ENCODE data around the gene PHETA1. TPM values are rescaled to one million over a fixed set of nuclear protein-coding genes. Genes with fewer than 3 reads are reported as not detected.

The PHETA1 gene
- total RNA-seq, 4 donors from 2014 or later: 8.7 to 16.7 (median 14.5) TPM

GRCh38 chr12:111359914-111360276 lies 9.0 kb downstream of the PHETA1 start:
- Histone ChIP-seq H3K36me3 (no peaks in the 10 kb centered on the region), H3K4me1 (no peaks in the 10 kb centered on the region), H3K4me3 (no peak overlapping the region), H3K27ac (no peak overlapping the region), H3K27me3 (peaks cover 0 to 3% (median 2%) of the 10 kb centered on the region in 3 donors), H3K9me3 (no peaks in the 10 kb centered on the region)
- no peak for TF ChIP-seq POLR2A (IDR thresholded peaks at IDR 0.05)
- no peak for TF ChIP-seq CTCF (IDR thresholded peaks at IDR 0.05 in 4 of 5, conservative IDR thresholded peaks at IDR 0.05 in 1 of 5)
- in situ Hi-C loops (cut with MboI; ENCODE audit: low sequenced_read_pairs in 4 of 4) (no loop called here), intact Hi-C loops (cut with DNase I; ENCODE audit: low total_unique reads) (no loop called here)
- no peak for ATAC-seq
- DNase-seq: no peak

GRCh38 chr12:111359231-111359913 lies 9.5 kb downstream of the PHETA1 start:
- TF ChIP-seq POLR2A (IDR thresholded peaks at IDR 0.05) (no peak), CTCF (IDR thresholded peaks at IDR 0.05 in 4 of 5, conservative IDR thresholded peaks at IDR 0.05 in 1 of 5) (no peak)
- Histone ChIP-seq H3K4me3 (no peak overlapping the region), H3K36me3 (no peaks in the 10 kb centered on the region), H3K9me3 (no peaks in the 10 kb centered on the region), H3K27ac (no peak overlapping the region), H3K4me1 (no peaks in the 10 kb centered on the region), H3K27me3 (peaks cover 0 to 3% (median 2%) of the 10 kb centered on the region in 3 donors)
- intact Hi-C loops (cut with DNase I; ENCODE audit: low total_unique reads) (no loop called here), in situ Hi-C loops (cut with MboI; ENCODE audit: low sequenced_read_pairs in 4 of 4) (no loop called here)
- no peak for ATAC-seq
- DNase-seq: no peak

GRCh38 chr12:111355201-111355925 lies 13.5 kb downstream of the PHETA1 start:
- Histone ChIP-seq H3K4me3 (no peak overlapping the region), H3K9me3 (no peaks in the 10 kb centered on the region), H3K27ac (no peak overlapping the region), H3K36me3 (no peaks in the 10 kb centered on the region), H3K27me3 (peaks cover 0 to 3% (median 2%) of the 10 kb centered on the region in 3 donors), H3K4me1 (no peaks in the 10 kb centered on the region)
- intact Hi-C loops (cut with DNase I; ENCODE audit: low total_unique reads): no loop called here
- ATAC-seq: no peak
- in situ Hi-C loops (cut with MboI; ENCODE audit: low sequenced_read_pairs in 4 of 4): no loop called here
- no peak for DNase-seq
- TF ChIP-seq CTCF (IDR thresholded peaks at IDR 0.05 in 4 of 5, conservative IDR thresholded peaks at IDR 0.05 in 1 of 5): no peak
- no peak for TF ChIP-seq POLR2A (IDR thresholded peaks at IDR 0.05)

- H3K36me3 ChIP-seq: no peaks in the 10 kb centered on the region
- TF ChIP-seq POLR2A (IDR thresholded peaks at IDR 0.05) (no peak), CTCF (IDR thresholded peaks at IDR 0.05 in 4 of 5, conservative IDR thresholded peaks at IDR 0.05 in 1 of 5) (no peak)
- in situ Hi-C loops (cut with MboI; ENCODE audit: low sequenced_read_pairs in 4 of 4): no loop called here
- DNase-seq (no peak), ATAC-seq (no peak)
- no peak overlapping the region for H3K27ac ChIP-seq
- H3K27me3 ChIP-seq: peaks cover 0 to 3% (median 2%) of the 10 kb centered on the region in 3 donors
- no peak overlapping the region for H3K4me3 ChIP-seq
- intact Hi-C loops (cut with DNase I; ENCODE audit: low total_unique reads): no loop called here
- no peaks in the 10 kb centered on the region for H3K4me1 ChIP-seq
- no peaks in the 10 kb centered on the region for H3K9me3 ChIP-seq
Measured at GRCh38 chr12:111354511-111354910, 14.4 kb downstream of the PHETA1 start.

Measured in gastrocnemius medialis (tissue), 4 donors.